ENCODE data around the gene GAREM2.

DNA sequence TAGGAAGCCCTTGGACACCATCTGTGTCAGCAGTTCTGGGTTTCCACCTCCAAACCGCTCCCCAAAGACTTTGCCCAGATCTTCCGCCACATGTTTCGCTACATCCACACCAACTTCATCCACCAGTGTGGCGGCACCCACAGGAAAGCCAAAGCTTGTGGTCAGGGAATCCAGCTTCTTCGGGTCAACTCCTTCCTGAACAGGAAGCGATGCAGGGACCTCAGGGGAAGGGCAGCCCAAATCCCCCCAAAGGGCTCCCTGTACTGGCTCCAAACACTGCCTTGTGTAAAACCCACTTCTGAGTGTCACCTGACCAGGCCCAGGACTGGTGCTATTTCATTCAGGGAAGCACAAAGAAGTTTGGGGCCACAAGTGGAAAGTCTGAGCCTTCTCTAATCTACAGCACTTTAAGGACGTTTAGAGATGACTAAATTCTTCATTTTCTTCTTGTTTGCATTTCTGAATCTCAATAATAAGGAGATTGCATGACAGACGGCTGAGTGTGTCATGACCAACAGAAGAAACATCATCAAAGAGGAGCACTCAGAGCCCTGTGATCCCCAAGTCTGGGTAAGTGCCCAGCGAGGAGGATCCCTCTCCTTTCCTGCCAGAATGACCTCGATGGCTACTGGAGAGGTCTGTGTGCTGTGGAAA is 20.8 kb downstream of the GAREM2 start:
- no peak for TF ChIP-seq POLR2AphosphoS5 (IDR thresholded peaks at IDR 0.05)
- TF ChIP-seq, protein P1, sequence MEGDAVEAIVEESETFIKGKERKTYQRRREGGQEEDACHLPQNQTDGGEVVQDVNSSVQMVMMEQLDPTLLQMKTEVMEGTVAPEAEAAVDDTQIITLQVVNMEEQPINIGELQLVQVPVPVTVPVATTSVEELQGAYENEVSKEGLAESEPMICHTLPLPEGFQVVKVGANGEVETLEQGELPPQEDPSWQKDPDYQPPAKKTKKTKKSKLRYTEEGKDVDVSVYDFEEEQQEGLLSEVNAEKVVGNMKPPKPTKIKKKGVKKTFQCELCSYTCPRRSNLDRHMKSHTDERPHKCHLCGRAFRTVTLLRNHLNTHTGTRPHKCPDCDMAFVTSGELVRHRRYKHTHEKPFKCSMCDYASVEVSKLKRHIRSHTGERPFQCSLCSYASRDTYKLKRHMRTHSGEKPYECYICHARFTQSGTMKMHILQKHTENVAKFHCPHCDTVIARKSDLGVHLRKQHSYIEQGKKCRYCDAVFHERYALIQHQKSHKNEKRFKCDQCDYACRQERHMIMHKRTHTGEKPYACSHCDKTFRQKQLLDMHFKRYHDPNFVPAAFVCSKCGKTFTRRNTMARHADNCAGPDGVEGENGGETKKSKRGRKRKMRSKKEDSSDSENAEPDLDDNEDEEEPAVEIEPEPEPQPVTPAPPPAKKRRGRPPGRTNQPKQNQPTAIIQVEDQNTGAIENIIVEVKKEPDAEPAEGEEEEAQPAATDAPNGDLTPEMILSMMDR (IDR thresholded peaks at IDR 0.05), result no peak
- TF ChIP-seq POLR2A (IDR thresholded peaks at IDR 0.05), result no peak
- no peak for TF ChIP-seq EP300 (IDR thresholded peaks at IDR 0.05)
